Bronchial epithelial cell (primary cell): ENCODE data around the gene R3HCC1L. TPM values are rescaled to one million over a fixed set of nuclear protein-coding genes. Genes with fewer than 3 reads are reported as not detected.

ENCODE experiments used
- DNase-seq: peaks from one replicate; pipeline ENCODE4 v3.0.0-alpha.2; 2010; ENCODE audit warnings: low read depth
- FAIRE-seq: peaks from 2 replicates; lab custom pipeline; 2011; peaks lifted over from hg19 to GRCh38; lab: Jason Lieb, UNC
- H3K27me3 ChIP-seq: 2 replicates; pipeline ENCODE4 v1.5.1; 2011; ENCODE audit warnings: low read length; ENCODE audit not compliant: control insufficient read depth, insufficient read depth
- H3K36me3 ChIP-seq: 2 replicates; pipeline ENCODE4 v1.5.1; 2011; ENCODE audit warnings: low read length; ENCODE audit not compliant: control insufficient read depth, insufficient read depth
- H3K4me3 ChIP-seq: 2 replicates; pipeline ENCODE4 v1.5.1; 2011; ENCODE audit warnings: mild to moderate bottlenecking, low read depth, low read length, control low read depth
- total RNA-seq: library from RNA; depleted of rRNA; stranded (reverse); fragments of >200 nt; gene quantifications from 2 replicates; pipeline ENCODE4 v1.2.1, GENCODE V29; 2014
- TF ChIP-seq, protein P1 (sequence below): IDR thresholded peaks from 2 replicates; pipeline ENCODE4 v1.5.1; 2011; ENCODE audit warnings: mild to moderate bottlenecking, moderate library complexity, low read length, control low read depth, inconsistent platforms; ENCODE audit not compliant: insufficient read depth, severe bottlenecking

Gene R3HCC1L
- total RNA-seq, 1 donor from 2014 or later, result 13.7 TPM

GRCh38 chr10:98249134-98249533 lies 114.7 kb downstream of the R3HCC1L start:
- FAIRE-seq (no peak), DNase-seq (no peak)
- Histone ChIP-seq H3K27me3 (no peaks in the 10 kb centered on the region), H3K4me3 (no peak overlapping the region), H3K36me3 (peaks cover 9% of the 10 kb centered on the region)
- TF ChIP-seq, protein P1, sequence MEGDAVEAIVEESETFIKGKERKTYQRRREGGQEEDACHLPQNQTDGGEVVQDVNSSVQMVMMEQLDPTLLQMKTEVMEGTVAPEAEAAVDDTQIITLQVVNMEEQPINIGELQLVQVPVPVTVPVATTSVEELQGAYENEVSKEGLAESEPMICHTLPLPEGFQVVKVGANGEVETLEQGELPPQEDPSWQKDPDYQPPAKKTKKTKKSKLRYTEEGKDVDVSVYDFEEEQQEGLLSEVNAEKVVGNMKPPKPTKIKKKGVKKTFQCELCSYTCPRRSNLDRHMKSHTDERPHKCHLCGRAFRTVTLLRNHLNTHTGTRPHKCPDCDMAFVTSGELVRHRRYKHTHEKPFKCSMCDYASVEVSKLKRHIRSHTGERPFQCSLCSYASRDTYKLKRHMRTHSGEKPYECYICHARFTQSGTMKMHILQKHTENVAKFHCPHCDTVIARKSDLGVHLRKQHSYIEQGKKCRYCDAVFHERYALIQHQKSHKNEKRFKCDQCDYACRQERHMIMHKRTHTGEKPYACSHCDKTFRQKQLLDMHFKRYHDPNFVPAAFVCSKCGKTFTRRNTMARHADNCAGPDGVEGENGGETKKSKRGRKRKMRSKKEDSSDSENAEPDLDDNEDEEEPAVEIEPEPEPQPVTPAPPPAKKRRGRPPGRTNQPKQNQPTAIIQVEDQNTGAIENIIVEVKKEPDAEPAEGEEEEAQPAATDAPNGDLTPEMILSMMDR, result no peak

DNA sequence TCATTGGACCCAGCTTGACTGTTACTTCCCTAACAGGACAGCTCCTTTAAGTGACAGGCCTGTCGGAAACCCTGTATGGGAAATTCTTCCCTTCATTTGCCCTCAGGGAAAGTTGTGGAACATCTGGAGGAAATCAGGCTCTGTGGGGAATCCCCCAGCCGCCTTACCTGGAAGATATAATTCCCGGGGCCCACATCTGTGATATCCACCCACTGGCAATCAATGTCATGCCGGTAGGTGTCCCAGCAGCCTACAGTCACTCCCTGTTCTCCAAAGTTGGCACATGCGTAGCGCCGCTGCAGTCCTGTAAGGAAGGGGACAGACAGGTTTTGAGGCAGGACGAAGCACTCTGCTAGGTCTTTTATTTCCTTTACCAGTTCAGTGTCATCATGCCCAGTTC lies 116.9 kb downstream of the R3HCC1L start:
- Histone ChIP-seq H3K36me3 (peaks cover 9% of the 10 kb centered on the region), H3K4me3 (no peak overlapping the region), H3K27me3 (no peaks in the 10 kb centered on the region)
- no peak for DNase-seq
- no peak for FAIRE-seq
- TF ChIP-seq, protein P1, result no peak

- no peaks in the 10 kb centered on the region for H3K27me3 ChIP-seq
- TF ChIP-seq, protein P1, result no peak
- FAIRE-seq (no peak), DNase-seq (no peak)
- no peak overlapping the region for H3K4me3 ChIP-seq
- peaks cover 3% of the 10 kb centered on the region for H3K36me3 ChIP-seq
These were observed 118.0 kb downstream of the R3HCC1L start for GRCh38 chr10:98252464-98252863.

DNA sequence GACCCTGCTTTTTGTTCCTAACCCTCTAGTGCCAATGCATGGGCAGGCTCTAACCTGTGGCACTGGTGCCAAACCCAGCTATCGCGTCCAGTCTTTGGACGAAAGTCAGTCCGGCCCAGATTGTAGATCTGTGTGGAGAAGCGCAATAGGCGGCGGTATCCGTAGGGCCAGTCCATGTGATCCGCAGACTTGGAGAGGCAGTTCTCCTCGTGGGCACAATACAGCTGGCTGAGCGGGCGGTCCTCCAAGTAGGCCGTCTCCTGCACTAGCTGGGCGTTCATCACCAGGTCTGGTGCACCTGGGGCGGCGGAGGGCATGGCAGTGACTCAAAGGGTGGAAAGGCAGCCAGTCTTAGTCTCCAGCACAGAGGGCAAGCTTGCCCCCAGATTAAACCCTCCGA lies 119.0 kb downstream of the R3HCC1L start:
- Histone ChIP-seq H3K27me3 (no peaks in the 10 kb centered on the region), H3K36me3 (no peaks in the 10 kb centered on the region), H3K4me3 (no peak overlapping the region)
- FAIRE-seq, result no peak
- TF ChIP-seq, protein P1, result no peak
- DNase-seq, result no peak

DNA sequence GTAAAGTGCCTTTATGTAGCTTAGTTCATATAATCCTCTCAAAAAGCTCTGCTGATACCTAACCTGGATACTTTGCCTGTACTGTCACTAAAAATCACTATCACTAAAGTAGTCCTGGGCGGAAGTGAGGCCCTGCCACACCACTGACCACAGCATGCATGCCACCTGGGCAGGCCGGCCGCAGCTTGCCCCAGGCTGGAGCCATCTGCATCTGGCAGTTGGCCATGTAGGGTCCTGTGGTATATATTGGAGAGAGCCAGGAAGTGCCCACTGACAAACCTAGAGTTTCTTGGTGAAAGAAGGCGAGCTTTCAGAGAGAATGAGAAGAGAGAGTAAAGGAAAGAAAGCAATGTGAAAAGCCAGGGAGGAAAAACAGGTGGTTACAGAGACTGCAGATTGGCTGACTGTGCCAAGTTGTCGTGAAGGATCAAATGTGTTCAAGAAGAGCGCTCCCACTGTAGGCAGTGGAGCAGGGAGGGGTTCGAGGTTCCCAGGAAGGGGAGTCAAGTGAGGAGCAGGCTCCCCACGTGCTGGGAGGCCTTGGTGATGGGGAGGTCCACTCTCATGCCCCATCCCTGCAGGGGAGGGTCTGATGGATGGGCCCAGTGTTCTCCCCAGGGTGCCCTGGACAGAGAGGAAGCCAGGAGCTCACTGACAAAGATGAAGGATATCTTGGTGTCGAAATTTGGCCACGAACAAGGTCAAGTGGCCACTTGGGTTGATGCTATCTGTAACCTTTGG lies 119.9 kb downstream of the R3HCC1L start:
- TF ChIP-seq, protein P1, result no peak
- H3K4me3 ChIP-seq, result no peak overlapping the region
- no peaks in the 10 kb centered on the region for H3K36me3 ChIP-seq
- no peaks in the 10 kb centered on the region for H3K27me3 ChIP-seq
- DNase-seq (no peak), FAIRE-seq (no peak)
